Activated CD8-positive, alpha-beta T cell treated with anti-CD3 and anti-CD28 coated beads for 36 hours (primary cell): Measurements from ENCODE around the gene MYOD1. TPM values are rescaled to one million over a fixed set of nuclear protein-coding genes. Genes with fewer than 3 reads are reported as not detected.
A peak's percentile ranks its signal among the peaks of the same experiment; 100 is the strongest.

ENCODE experiments used
- ATAC-seq: fragments of 200-7000 bp; cut with Tn5 transposase; one replicate; pipeline ENCODE4 v1.10.0; 2021; ENCODE audit warnings: mild to moderate bottlenecking, moderate library complexity
- CTCF ChIA-PET: fragments of 350-600 bp; sonication (Branson Sonifier 250); formaldehyde crosslinking; loops from one replicate; lab custom pipeline; 2021; ENCODE audit warnings: antibody characterized with exemption; lab: Charles Lee
- POLR2A ChIA-PET: fragments of 350-600 bp; sonication (Branson Sonifier 250); formaldehyde crosslinking; loops from one replicate; lab custom pipeline; 2021; ENCODE audit warnings: antibody characterized with exemption; lab: Charles Lee
- DNase-seq: peaks from one replicate; pipeline ENCODE4 v3.0.0-alpha.2; 2020
- H3K27ac Mint-ChIP-seq: one replicate; pipeline ENCODE4 v1.8.0; 2021; ENCODE audit warnings: mild to moderate bottlenecking, mixed read lengths
- H3K27me3 Mint-ChIP-seq: one replicate; pipeline ENCODE4 v1.8.0; 2021; ENCODE audit warnings: mixed read lengths
- H3K36me3 Mint-ChIP-seq: one replicate; pipeline ENCODE4 v1.8.0; 2021; ENCODE audit warnings: low read depth, mixed read lengths
- H3K4me1 Mint-ChIP-seq: one replicate; pipeline ENCODE4 v1.8.0; 2021; ENCODE audit warnings: low read depth, mixed read lengths
- H3K4me3 Mint-ChIP-seq: one replicate; pipeline ENCODE4 v1.8.0; 2021; ENCODE audit warnings: mild to moderate bottlenecking, moderate library complexity, mixed read lengths
- H3K9me3 Mint-ChIP-seq: one replicate; pipeline ENCODE4 v1.8.0; 2021; ENCODE audit warnings: mixed read lengths
- intact Hi-C: fragments of 100-400 bp; cut with micrococcal nuclease; formaldehyde crosslinking; loops from one replicate; pipeline ENCODE4 v1.10.0; 2022
- total RNA-seq, 2 experiments: library from RNA; stranded (reverse); gene quantifications; one replicate each; pipeline ENCODE4 v1.2.3, GENCODE V29; 2021
- TF ChIP-seq, protein P1 (sequence below): fragments of 200-600 bp; IDR thresholded peaks from one replicate; pipeline ENCODE4 v1.8.0; 2022; ENCODE audit warnings: antibody characterized with exemption, mild to moderate bottlenecking

Gene MYOD1
- total RNA-seq, 2 experiments from 2014 or later = not detected

DNA sequence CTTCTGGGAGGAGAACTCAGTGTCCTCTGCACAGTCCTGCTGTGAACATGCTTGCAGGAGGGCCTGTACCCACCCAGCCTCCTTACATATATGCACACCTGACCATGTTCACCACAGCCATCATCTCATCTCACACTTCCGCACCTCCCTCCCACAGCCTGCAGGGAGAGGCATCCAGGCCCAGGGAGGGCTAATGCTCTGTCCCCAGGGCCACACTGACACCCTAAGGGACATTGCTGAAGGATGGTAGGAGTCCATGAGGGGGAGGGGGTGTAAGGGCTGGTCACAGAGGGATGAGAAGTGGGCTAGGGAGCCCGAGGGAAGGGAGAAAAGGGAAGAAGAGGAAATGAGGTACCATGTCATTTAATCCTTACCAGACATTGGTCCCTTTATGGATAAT, 10.8 kb downstream of the MYOD1 start:
- TF ChIP-seq, protein P1, sequence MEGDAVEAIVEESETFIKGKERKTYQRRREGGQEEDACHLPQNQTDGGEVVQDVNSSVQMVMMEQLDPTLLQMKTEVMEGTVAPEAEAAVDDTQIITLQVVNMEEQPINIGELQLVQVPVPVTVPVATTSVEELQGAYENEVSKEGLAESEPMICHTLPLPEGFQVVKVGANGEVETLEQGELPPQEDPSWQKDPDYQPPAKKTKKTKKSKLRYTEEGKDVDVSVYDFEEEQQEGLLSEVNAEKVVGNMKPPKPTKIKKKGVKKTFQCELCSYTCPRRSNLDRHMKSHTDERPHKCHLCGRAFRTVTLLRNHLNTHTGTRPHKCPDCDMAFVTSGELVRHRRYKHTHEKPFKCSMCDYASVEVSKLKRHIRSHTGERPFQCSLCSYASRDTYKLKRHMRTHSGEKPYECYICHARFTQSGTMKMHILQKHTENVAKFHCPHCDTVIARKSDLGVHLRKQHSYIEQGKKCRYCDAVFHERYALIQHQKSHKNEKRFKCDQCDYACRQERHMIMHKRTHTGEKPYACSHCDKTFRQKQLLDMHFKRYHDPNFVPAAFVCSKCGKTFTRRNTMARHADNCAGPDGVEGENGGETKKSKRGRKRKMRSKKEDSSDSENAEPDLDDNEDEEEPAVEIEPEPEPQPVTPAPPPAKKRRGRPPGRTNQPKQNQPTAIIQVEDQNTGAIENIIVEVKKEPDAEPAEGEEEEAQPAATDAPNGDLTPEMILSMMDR = no peak
- Mint-ChIP-seq H3K27me3 (peaks cover 41% of the 10 kb centered on the region), H3K4me3 (no peak overlapping the region), H3K9me3 (no peaks in the 10 kb centered on the region), H3K4me1 (peaks cover 3% of the 10 kb centered on the region), H3K36me3 (no peaks in the 10 kb centered on the region), H3K27ac (no peak overlapping the region)
- intact Hi-C loops = loop anchor here (2.0 to 5.0 kb wide), 2 partner anchors 133 to 249 kb away; no protein-coding TSS in a partner anchor
- ChIA-PET CTCF (interaction anchor here (0.8 to 6.9 kb wide), 24 partner anchors 11 to 346 kb away, joined by 3 to 147 read pairs (median 8); partner anchors contain the start of gene MYOD1), POLR2A (no interaction called here)
- DNase-seq (no peak), ATAC-seq (no peak)

DNA sequence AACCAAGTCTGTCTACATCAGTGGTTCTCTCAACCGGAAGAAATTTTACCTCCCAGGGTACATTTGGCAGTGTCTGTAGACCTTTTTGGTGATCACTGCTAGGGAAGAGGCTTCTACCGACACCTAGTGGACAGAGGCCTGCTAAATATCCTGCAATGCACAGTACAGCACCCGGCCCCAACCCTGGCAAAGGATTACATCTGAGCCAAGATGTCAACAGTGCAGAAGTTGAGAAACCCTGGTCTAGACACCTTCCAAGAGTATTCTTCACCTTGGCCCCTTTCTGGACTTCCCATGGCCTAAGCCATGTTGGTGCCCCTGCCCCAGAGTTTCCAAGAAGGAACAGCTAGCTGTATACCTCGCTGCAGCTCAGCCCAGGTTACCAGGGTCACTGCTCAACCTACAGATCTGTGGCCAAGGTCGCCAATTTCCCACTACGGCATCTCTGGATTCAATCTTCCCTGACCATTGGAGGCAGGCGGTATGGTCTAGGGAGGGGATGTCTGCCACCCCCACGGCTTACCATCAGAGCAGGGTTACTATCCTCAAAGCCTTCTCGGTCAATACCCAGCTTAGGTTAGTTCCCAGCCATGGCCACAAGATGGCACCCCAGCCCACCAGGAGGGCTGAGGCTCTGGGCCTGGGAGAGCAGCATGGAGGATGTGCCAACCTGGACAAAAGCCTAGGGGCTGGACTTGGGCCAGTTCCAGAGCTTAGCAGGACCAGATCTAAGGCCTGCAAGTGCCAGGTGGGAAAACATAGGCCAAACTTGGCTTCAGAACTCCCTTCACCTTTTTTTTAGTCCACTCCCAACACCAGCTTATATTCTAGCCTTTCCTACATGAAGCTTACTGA, 11.5 kb downstream of the MYOD1 start:
- Mint-ChIP-seq H3K9me3 (no peaks in the 10 kb centered on the region), H3K27ac (no peak overlapping the region), H3K4me3 (no peak overlapping the region), H3K36me3 (no peaks in the 10 kb centered on the region), H3K4me1 (peaks cover 3% of the 10 kb centered on the region), H3K27me3 (peaks cover 41% of the 10 kb centered on the region)
- ATAC-seq = peak; percentile 90
- DNase-seq = peak; percentile 79
- CTCF ChIA-PET = interaction anchor here (0.6 to 6.9 kb wide), 54 partner anchors 10 to 385 kb away, joined by 3 to 147 read pairs (median 5); partner anchors contain the start of genes MYOD1, OTOG and SAAL1
- POLR2A ChIA-PET = no interaction called here
- TF ChIP-seq, protein P1 = peak; percentile 78
- intact Hi-C loops = loop anchor here (2.0 to 5.0 kb wide), 2 partner anchors 134 to 248 kb away; no protein-coding TSS in a partner anchor

DNA sequence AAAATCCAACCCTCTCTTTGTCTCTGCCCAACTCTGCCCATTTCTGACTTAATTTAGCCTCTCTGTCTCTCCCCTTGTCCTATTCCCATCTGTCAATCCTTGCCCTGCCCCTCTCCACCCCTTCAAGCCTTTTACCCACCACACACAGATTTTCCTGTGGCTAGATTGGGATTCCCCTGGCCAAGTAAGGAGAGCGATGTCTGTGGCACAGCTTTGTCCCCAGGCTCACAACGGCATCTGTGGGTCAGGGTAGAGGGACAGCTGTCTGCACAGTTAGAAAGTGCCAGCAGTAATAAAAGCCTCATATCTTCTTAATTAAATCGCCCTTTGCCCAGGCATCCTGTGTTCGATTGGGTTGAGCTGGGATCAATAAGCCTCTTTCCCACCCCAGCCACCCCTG, 13.9 kb downstream of the MYOD1 start:
- ATAC-seq (no peak), DNase-seq (no peak)
- POLR2A ChIA-PET = no interaction called here
- Mint-ChIP-seq H3K27ac (no peak overlapping the region), H3K9me3 (no peaks in the 10 kb centered on the region), H3K4me3 (no peak overlapping the region), H3K36me3 (no peaks in the 10 kb centered on the region), H3K27me3 (peaks cover 52% of the 10 kb centered on the region), H3K4me1 (peaks cover 3% of the 10 kb centered on the region)
- CTCF ChIA-PET = interaction anchor here (1.1 to 6.9 kb wide), 4 partner anchors 14 to 247 kb away, joined by 3 to 147 read pairs (median 29); partner anchors contain the start of gene MYOD1
- TF ChIP-seq, protein P1 = no peak
- intact Hi-C loops = loop anchor here (5.0 kb wide), 1 partner anchor 136 kb away; no protein-coding TSS in a partner anchor

DNA sequence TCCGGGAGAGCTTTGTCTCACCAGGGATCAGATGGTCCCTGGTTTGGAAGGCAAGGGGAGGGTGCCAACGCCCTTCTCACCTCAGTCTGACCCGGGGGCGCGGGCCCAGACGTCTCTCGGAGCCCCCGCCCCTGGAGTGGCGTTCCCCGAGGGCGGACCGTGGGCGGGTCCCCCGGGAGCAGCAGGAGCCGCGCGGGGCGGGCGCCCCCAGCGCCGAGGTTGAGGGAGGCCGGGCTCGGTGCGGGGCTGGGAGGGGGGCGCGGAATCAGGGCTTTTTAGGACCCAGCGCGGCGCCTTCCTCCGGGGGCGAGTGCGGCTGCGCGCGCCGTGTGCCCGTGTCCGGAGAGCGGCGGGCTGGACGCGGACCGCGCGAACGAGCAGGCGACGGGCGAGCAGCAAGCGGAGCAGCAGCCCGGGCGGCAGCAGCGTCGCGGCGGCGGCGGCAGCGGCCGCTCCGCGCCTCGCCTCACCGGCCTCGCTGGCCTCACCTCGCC, 15.1 kb downstream of the MYOD1 start, which contains the start of gene KCNC1:
Gene KCNC1 (plus strand): TSS at position 364 of the 494 bp plus-strand sequence. CDS start 1,222 bp downstream, outside the sequence.
- TF ChIP-seq, protein P1 = no peak
- Mint-ChIP-seq H3K36me3 (no peaks in the 10 kb centered on the region), H3K9me3 (no peaks in the 10 kb centered on the region), H3K4me1 (peaks cover 3% of the 10 kb centered on the region), H3K27me3 (peaks cover 49% of the 10 kb centered on the region), H3K4me3 (peak within 1 kb of the TSS; percentile 43), H3K27ac (no peak within 1 kb of the TSS)
- ChIA-PET CTCF (interaction anchor here (1.0 to 6.9 kb wide), 3 partner anchors 15 to 245 kb away, joined by 3 to 147 read pairs (median 55); partner anchors contain the start of gene MYOD1), POLR2A (no interaction called here)
- intact Hi-C loops = loop anchor here (5.0 kb wide), 1 partner anchor 137 kb away; no protein-coding TSS in a partner anchor
- no peak for DNase-seq
- no peak for ATAC-seq
